HEK293 (cell line): Measurements from ENCODE around the gene GCNT2.

ENCODE experiments used
- CTCF ChIA-PET: fragments of 350-600 bp; formaldehyde crosslinking; extraction: SDS; loops from one replicate; lab custom pipeline; 2021; ENCODE audit warnings: antibody characterized with exemption; lab: Yijun Ruan, JAX
- POLR2A ChIA-PET: fragments of 300-600 bp; formaldehyde crosslinking; extraction: SDS; loops from one replicate; lab custom pipeline; 2020; ENCODE audit warnings: antibody characterized with exemption, inconsistent platforms; lab: Yijun Ruan, JAX
- H3K27ac ChIP-seq: fragments of 200-500 bp; sonication (Bioruptor generic); 2 replicates; pipeline ENCODE4 v1.5.1; 2014; ENCODE audit warnings: low read depth, low read length, control low read depth, inconsistent platforms; ENCODE audit errors: extremely low read depth
- H3K36me3 ChIP-seq, 2 experiments: fragments of 200-500 bp in 1 of 2; sonication (Bioruptor generic) in 1 of 2; 1 replicate in 1 of 2; 2 replicates in 1 of 2; pipeline ENCODE4 v1.5.1; 2014 to 2017; ENCODE audit warnings: inconsistent platforms in 2 of 2, low read length in 2 of 2; ENCODE audit not compliant: control insufficient read depth in 2 of 2, insufficient read depth in 1 of 2
- H3K4me1 ChIP-seq: fragments of 200-500 bp; sonication (Bioruptor generic); 2 replicates; pipeline ENCODE4 v1.5.1; 2014; ENCODE audit warnings: mild to moderate bottlenecking, low read length, inconsistent platforms; ENCODE audit not compliant: control insufficient read depth, insufficient read depth
- H3K4me3 ChIP-seq: 2 replicates; pipeline ENCODE4 v1.5.1; 2011; ENCODE audit warnings: low read depth, mild to moderate bottlenecking, control low read depth, low read length, moderate library complexity
- H3K9me3 ChIP-seq: fragments of 200-500 bp; sonication (Bioruptor generic); 2 replicates; pipeline ENCODE4 v1.5.1; 2014; ENCODE audit warnings: low read depth, low read length, inconsistent platforms; ENCODE audit not compliant: control insufficient read depth, insufficient read depth
- CTCF ChIP-seq: fragments of 450-650 bp; formaldehyde crosslinking; IDR thresholded peaks from 2 replicates; pipeline ENCODE4 v1.5.1; 2016; ENCODE audit warnings: missing biosample characterization, missing genetic modification characterization
- GLIS1 ChIP-seq: fragments of 450-650 bp; formaldehyde crosslinking; IDR thresholded peaks from 2 replicates; pipeline ENCODE4 v1.5.1; 2016; ENCODE audit warnings: missing biosample characterization, missing genetic modification characterization
- HOXD13 ChIP-seq: sonication (generic); formaldehyde crosslinking; IDR thresholded peaks from 2 replicates; pipeline ENCODE4 v1.8.0; 2022; ENCODE audit warnings: missing genetic modification reagents, borderline replicate concordance
- KLF10 ChIP-seq: fragments of 450-650 bp; IDR thresholded peaks from 2 replicates; pipeline ENCODE4 v1.5.1; 2018; ENCODE audit warnings: missing biosample characterization, mild to moderate bottlenecking, missing genetic modification characterization
- OSR2 ChIP-seq: fragments of 450-650 bp; formaldehyde crosslinking; IDR thresholded peaks from 2 replicates; pipeline ENCODE4 v1.5.1; 2016; ENCODE audit warnings: missing biosample characterization, missing genetic modification characterization
- PRDM4 ChIP-seq: fragments of 450-650 bp; formaldehyde crosslinking; IDR thresholded peaks from 2 replicates; pipeline ENCODE4 v1.5.1; 2017; ENCODE audit warnings: missing biosample characterization, missing genetic modification characterization
- SP7 ChIP-seq: fragments of 450-650 bp; formaldehyde crosslinking; IDR thresholded peaks from 2 replicates; pipeline ENCODE4 v1.5.1; 2016; ENCODE audit warnings: missing biosample characterization, missing genetic modification characterization
- ZBTB17 ChIP-seq: fragments of 450-650 bp; formaldehyde crosslinking; IDR thresholded peaks from 2 replicates; pipeline ENCODE4 v1.5.1; 2016; ENCODE audit warnings: missing biosample characterization, missing genetic modification characterization
- ZIC2 ChIP-seq: fragments of 450-650 bp; formaldehyde crosslinking; IDR thresholded peaks from 2 replicates; pipeline ENCODE4 v1.5.1; 2016; ENCODE audit warnings: missing biosample characterization, missing genetic modification characterization
- ZNF112 ChIP-seq: fragments of 450-650 bp; formaldehyde crosslinking; IDR thresholded peaks from 2 replicates; pipeline ENCODE4 v1.5.0; 2017; ENCODE audit warnings: missing biosample characterization, missing genetic modification characterization
- ZNF174 ChIP-seq: fragments of 450-650 bp; formaldehyde crosslinking; IDR thresholded peaks from 2 replicates; pipeline ENCODE4 v1.5.0; 2017; ENCODE audit warnings: missing biosample characterization, mild to moderate bottlenecking, missing genetic modification characterization
- ZNF2 ChIP-seq: fragments of 450-650 bp; formaldehyde crosslinking; IDR thresholded peaks from 2 replicates; pipeline ENCODE4 v1.5.1; 2016; ENCODE audit warnings: missing biosample characterization, missing genetic modification characterization
- ZNF202 ChIP-seq: fragments of 450-650 bp; formaldehyde crosslinking; IDR thresholded peaks from 2 replicates; pipeline ENCODE4 v1.5.1; 2016; ENCODE audit warnings: missing biosample characterization, missing genetic modification characterization, borderline replicate concordance
- ZNF211 ChIP-seq: fragments of 450-650 bp; formaldehyde crosslinking; IDR thresholded peaks from 2 replicates; pipeline ENCODE4 v1.5.1; 2016; ENCODE audit warnings: low read depth, missing biosample characterization, missing genetic modification characterization
- ZNF335 ChIP-seq: fragments of 450-650 bp; formaldehyde crosslinking; conservative IDR thresholded peaks from 2 replicates; pipeline ENCODE4 v1.5.1; 2016; ENCODE audit warnings: missing biosample characterization, missing genetic modification characterization
- ZNF426 ChIP-seq: fragments of 450-650 bp; formaldehyde crosslinking; IDR thresholded peaks from 2 replicates; pipeline ENCODE4 v1.5.1; 2017; ENCODE audit warnings: missing biosample characterization, missing genetic modification characterization, mild to moderate bottlenecking, inconsistent platforms, moderate library complexity
- ZNF501 ChIP-seq: fragments of 450-650 bp; formaldehyde crosslinking; IDR thresholded peaks from 2 replicates; pipeline ENCODE4 v1.5.1; 2016; ENCODE audit warnings: missing biosample characterization, missing genetic modification characterization
- ZNF624 ChIP-seq: fragments of 450-650 bp; formaldehyde crosslinking; IDR thresholded peaks from 2 replicates; pipeline ENCODE4 v1.5.1; 2017; ENCODE audit warnings: missing biosample characterization, missing genetic modification characterization
- ZNF629 ChIP-seq: fragments of 450-650 bp; formaldehyde crosslinking; IDR thresholded peaks from 2 replicates; pipeline ENCODE4 v1.5.1; 2017; ENCODE audit warnings: missing biosample characterization, missing genetic modification characterization
- ZNF660 ChIP-seq: fragments of 450-650 bp; IDR thresholded peaks from 2 replicates; pipeline ENCODE4 v1.5.1; 2018; ENCODE audit warnings: missing biosample characterization, mild to moderate bottlenecking, missing genetic modification characterization
- TF ChIP-seq, protein P1 (sequence below): fragments of 450-650 bp; formaldehyde crosslinking; IDR thresholded peaks from 2 replicates; pipeline ENCODE4 v1.5.1; 2016; ENCODE audit warnings: missing biosample characterization, missing genetic modification characterization
- TF ChIP-seq, protein P2 (sequence below): fragments of 450-650 bp; IDR thresholded peaks from 2 replicates; pipeline ENCODE4 v1.5.1; 2018; ENCODE audit warnings: missing biosample characterization, mild to moderate bottlenecking, missing genetic modification characterization
- TF ChIP-seq, protein P3 (sequence below): fragments of 450-650 bp; formaldehyde crosslinking; IDR thresholded peaks from 2 replicates; pipeline ENCODE4 v1.5.1; 2016; ENCODE audit warnings: missing biosample characterization, missing genetic modification characterization

GCNT2 gene

DNA sequence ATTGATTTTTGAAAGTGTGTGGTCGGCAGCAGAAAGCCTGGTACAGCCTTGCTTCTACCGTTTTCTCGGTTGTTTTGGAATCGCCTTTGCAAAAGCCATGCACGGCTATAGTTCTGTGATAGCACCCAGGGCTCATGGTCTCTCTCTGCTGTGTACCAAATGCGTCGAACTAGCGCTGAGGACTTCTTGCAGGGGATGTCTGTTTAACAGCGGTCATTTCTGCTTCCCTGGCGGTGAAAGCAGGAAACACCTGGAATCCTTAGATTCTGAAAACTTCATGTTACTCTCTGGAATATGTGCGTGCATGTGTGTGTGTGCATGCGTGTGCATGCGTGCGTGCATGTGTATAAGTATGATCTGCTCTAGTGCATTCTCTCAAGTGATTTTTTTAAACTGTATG, 26.1 kb upstream of the GCNT2 start:
- Histone ChIP-seq H3K4me1 (no peaks in the 10 kb centered on the region), H3K27ac (no peak overlapping the region), H3K4me3 (no peak overlapping the region), H3K9me3 (no peaks in the 10 kb centered on the region), H3K36me3 (no peaks in the 10 kb centered on the region)
- POLR2A ChIA-PET: no interaction called here
- no peak for TF ChIP-seq ZNF2
- no peak for TF ChIP-seq ZNF501 (tag by site-specific recombination)
- no peak for TF ChIP-seq ZNF202
- TF ChIP-seq HOXD13 (CRISPR knock-in tag): no peak
- TF ChIP-seq ZNF629 (tag by site-specific recombination): no peak
- TF ChIP-seq ZNF660: no peak
- TF ChIP-seq ZNF624 (tag by site-specific recombination): no peak
- TF ChIP-seq ZNF426 (tag by site-specific recombination): no peak
- no peak for TF ChIP-seq CTCF (tag by site-specific recombination)
- TF ChIP-seq ZNF174 (tag by site-specific recombination): no peak
- TF ChIP-seq, protein P1, sequence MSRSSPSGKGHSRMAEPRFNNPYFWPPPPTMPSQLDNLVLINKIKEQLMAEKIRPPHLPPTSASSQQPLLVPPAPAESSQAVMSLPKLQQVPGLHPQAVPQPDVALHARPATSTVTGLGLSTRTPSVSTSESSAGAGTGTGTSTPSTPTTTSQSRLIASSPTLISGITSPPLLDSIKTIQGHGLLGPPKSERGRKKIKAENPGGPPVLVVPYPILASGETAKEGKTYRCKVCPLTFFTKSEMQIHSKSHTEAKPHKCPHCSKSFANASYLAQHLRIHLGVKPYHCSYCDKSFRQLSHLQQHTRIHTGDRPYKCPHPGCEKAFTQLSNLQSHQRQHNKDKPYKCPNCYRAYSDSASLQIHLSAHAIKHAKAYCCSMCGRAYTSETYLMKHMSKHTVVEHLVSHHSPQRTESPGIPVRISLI (tag by site-specific recombination): no peak
- no peak for TF ChIP-seq ZNF211 (tag by site-specific recombination)
- TF ChIP-seq, protein P2, sequence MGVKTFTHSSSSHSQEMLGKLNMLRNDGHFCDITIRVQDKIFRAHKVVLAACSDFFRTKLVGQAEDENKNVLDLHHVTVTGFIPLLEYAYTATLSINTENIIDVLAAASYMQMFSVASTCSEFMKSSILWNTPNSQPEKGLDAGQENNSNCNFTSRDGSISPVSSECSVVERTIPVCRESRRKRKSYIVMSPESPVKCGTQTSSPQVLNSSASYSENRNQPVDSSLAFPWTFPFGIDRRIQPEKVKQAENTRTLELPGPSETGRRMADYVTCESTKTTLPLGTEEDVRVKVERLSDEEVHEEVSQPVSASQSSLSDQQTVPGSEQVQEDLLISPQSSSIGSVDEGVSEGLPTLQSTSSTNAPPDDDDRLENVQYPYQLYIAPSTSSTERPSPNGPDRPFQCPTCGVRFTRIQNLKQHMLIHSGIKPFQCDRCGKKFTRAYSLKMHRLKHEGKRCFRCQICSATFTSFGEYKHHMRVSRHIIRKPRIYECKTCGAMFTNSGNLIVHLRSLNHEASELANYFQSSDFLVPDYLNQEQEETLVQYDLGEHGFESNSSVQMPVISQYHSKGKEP: no peak
- TF ChIP-seq GLIS1 (tag by site-specific recombination): no peak
- TF ChIP-seq ZNF112 (tag by site-specific recombination): no peak
- no peak for TF ChIP-seq SP7 (tag by site-specific recombination)
- TF ChIP-seq, protein P3, sequence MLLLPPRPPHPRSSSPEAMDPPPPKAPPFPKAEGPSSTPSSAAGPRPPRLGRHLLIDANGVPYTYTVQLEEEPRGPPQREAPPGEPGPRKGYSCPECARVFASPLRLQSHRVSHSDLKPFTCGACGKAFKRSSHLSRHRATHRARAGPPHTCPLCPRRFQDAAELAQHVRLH (tag by site-specific recombination): no peak
- no peak for TF ChIP-seq KLF10 (tag by site-specific recombination)
- CTCF ChIA-PET: no interaction called here

GRCh38 chr6:10505529-10505928, 15.6 kb upstream of the GCNT2 start:
- TF ChIP-seq ZBTB17 (tag by site-specific recombination): peak; percentile 73
- peak; percentile 56; the same call in 1 of the 2 replicates for TF ChIP-seq ZIC2 (tag by site-specific recombination)
- TF ChIP-seq ZNF335 (tag by site-specific recombination): 0 out of 2 replicates have a peak, but pooled peaks have one; percentile 26
- TF ChIP-seq OSR2: peak; percentile 43; the same call in 1 of the 2 replicates
- TF ChIP-seq PRDM4: no peak
- TF ChIP-seq, all 188 proteins: peak for 4
- ChIA-PET POLR2A (no interaction called here), CTCF (interaction anchor here (0.5 to 3.5 kb wide), 3 partner anchors 26 to 209 kb away, joined by 3 to 18 read pairs (median 4); no protein-coding TSS in a partner anchor)
- Histone ChIP-seq H3K4me3 (no peak overlapping the region), H3K27ac (no peak overlapping the region), H3K36me3 (no peaks in the 10 kb centered on the region), H3K9me3 (no peaks in the 10 kb centered on the region), H3K4me1 (no peaks in the 10 kb centered on the region; the same call in 1 of the 2 replicates)
